IPS-11a (cell line): ENCODE data around the gene SLC12A8.

ENCODE experiments used
- H3K4me3 ChIP-seq: one replicate; pipeline ENCODE4 v1.5.1; 2013; ENCODE audit warnings: low read depth, low read length, control low read depth

Gene SLC12A8

DNA sequence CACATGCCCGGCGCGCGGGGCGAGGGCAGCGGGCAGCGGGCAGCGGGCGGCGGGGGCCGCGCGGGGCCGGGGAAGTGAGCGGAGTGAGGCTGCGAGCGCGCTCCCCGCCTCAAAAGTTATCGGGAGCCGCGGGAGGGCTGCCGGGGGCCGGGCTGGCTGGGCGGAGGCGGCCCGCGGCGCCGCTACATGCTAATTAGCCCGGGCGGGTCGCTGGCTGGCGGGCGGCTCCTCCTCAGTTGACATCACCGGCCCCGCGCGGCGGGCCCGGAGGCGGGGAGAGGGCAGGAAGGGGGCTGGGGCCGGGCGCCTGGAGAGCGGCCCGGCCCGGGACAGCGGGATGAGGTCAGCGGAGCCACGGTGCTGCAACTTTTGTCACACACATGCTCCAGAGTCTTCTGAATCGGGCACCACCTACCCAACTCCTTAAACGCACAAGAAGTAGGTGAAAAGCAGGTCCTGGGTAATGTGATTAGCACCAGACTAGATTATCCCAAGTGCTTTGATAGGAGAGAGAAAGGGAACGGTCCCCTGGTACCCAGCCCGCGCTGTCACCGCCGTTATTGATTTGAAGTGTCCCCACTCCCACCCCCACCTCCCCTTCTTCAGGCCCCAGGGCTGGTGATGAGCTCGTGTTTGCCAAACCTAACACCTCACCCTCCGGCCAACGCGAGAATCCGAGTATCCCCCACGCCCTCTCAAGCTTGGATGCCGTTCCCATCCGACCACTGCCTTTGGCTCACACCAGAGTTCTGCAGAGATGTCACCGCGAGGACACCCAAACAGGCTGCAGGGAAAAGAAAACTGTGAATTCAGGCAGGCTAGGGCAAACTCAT, 156.4 kb downstream of the SLC12A8 start, which contains the start of gene HEG1:
Gene HEG1 (minus strand): TSS at position 85 of the 833 bp plus-strand sequence. CDS start 107 bp downstream, outside the sequence.
- peak within 1 kb of the TSS; percentile 70 for H3K4me3 ChIP-seq

DNA sequence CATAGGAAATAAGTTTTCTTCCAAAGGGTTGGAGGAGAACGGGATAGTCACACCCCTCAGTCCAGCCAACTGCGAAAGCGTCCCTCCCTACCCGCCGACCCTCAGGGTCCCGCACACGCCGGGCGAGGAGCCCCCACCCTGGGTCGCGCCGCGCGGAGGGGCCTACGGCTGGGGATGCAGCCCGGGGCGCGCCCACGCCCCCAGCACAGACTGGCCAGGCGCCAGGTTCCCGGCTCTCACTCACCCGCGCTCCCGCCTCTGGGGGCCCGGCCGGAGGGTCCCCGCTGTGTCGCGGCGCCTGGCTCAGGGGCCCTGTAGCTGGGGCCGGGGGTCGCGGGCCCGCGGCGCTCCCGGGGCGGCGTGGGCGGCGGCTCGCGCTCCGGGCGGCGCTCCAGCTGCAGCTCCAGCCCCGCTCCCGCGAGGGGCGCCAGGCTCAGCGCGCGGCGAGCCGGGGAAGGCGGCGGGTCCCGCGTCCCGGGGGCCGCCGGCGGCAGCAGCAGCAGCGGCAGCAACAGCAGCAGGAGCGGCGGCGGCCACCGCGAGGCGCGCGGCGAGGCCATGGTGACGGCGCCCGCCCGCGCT, 157.1 kb downstream of the SLC12A8 start:
- H3K4me3 ChIP-seq = peak overlapping the region; percentile 70

DNA sequence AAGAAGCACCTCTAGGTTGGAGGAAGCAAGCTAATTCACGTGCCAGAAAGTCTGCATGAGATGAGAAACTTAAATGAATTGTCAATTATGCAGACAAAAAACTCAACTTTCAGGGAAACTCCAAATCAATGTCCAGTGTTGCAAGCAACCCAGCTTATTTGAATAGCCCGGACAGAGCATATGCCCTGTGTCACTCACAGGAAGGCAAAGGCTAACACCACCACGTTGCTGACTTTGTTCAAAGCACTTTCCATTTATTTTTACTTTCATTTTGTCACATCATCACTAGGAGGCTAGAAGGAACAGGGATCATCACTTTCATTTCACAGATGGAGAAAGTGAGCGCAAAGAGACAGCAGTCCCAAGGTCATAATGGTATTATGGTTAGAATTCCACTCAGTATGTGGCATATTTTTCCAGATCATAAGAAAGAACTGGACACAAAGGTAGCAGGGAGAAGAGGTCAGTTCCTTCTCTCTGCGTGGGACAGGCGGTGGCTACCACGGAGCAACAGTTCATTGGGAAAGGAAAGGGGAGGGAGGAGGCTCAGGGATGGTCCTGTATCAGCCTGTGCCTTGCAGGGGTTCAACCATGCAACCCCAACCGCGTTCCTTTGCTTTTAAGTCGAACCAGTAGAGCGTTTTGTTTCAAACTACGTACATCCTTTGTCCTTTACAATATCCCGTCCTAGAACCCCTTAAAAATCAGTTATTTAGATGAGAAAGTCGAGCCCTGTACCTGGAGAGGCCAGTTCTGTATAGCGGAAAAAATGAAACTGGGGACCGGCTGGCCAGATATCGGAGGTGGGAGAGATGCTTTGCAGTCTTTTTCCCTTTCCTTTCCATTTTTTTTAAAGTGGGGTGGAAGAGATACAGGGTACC, 157.9 kb downstream of the SLC12A8 start:
- peak overlapping the region; percentile 70 for H3K4me3 ChIP-seq

DNA sequence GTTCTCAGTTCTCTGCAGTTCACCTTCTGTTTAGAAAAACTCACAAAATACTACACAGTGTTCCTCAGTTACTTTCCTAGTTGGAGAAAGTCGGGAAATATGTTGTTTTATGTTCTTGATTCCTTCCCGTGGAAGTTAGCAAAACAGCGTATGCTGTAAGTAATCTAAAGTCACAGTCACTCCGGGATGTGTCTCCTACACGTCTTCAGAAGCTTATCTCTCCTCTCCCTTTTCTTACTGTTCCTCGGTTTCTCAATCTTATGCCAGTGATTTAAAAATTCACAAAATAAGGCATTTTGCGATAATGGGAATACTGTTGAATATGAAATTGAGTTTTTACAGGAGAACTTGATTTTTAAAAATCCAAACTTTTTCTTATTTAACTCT, 158.5 kb downstream of the SLC12A8 start:
- H3K4me3 ChIP-seq = no peak overlapping the region

DNA sequence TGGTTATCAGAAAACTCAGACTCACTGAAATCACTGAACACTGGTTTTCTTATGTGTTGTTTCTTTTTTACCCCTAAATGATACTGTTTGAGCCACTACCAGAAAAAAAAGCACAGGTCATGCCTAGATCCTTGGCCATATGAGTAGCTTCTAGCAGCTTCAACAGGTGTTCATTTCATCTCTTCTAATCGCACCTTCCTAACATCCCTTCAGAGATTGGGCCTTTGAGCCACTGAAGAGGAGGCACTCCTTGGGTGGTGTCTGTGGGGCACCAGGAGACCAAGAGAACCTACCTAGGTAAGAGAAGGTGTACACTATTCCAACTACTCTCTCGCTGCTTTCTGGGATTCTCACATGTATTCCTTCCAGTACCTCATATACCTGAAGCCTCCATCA, 159.2 kb downstream of the SLC12A8 start:
- no peak overlapping the region for H3K4me3 ChIP-seq

DNA sequence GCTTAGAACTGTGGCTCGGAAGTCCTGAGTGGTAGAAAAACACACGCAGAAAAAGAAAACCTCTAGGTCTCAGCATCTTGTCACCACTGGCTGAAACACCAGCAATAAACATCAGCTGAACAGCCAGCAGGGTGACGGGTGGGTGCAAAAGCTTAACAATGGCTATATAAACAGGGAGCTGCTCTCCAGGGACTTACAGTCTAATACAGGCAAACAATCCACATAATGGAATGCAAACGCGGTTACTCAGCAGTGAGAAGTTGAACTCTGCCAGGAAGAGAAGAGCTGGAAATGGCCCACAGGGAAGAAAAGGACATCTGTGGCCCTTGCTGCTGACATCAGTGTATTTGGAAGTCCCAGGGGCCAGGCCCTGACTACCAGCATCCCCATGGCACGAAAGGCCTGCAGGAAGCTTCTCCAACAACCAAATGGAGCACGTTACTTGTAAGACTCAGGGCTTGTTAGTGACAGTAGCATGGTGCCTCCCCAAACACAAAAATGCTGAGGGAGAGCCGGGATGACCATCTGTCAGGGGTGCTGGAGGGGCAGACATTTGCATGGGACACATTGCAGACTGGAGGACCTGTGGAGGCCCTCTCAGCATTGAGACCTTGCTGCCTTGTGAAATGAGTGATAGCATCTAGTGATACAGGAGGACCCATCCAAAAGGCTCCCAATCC, 159.8 kb downstream of the SLC12A8 start:
- H3K4me3 ChIP-seq = no peak overlapping the region

DNA sequence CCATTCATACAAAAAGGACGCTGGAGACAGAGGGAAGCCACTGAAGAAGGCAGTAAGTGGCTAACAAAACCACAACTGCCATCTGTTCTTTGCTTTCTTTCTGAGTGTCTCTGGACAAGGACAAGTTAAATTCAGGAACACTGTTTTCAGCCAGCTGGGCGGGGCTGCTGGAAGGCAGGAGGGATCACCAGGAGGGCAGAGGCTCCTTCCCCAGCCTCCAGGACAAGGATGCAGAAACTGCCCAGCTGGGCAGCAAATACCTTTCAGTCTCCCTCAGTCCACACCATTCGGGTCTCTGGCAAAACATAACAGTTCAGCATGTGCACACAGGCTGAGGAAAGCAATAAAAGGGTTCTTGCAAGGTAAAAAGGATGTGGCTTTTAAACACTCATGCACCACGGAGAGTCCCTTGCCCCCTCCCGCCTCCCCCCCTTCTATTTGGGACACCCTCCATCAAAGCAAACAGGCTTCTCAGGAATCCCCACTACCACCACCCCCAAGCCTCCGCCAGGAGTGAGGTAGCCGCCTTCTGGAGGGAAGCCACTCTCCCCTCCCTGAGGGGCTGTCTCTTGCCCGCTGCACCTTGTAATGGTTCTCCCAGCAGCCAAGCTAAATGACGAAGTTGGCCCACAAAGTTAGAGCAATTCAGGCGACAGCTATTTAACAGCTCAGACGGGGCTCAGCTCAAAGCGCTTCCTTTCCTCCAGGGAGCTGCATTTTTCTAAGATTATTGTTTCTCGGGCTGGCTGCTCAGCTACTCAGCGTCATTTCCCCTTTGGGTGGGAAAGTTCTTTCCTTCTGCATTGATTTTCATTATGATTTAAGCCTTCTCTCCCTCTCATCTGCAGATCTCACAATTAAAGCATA, 160.6 kb downstream of the SLC12A8 start:
- no peak overlapping the region for H3K4me3 ChIP-seq

DNA sequence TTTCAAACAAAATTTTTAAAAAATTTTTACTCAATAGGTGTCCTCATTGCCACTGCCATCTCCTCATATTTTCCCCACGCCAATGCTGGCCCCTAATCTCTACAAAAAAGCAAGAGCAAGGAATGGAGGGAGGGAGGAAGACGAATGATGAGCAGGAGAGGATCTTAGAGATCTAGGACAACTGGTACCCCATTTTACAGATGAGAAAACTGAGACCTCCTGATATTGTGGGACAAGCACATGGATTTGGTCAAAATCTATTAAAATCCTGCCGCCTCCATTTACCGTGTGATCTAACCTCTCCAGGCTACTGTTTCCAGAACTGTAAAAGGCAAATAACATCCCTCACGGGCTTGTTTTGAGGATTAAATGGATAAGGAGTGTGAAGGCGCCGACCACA, 161.3 kb downstream of the SLC12A8 start:
- no peak overlapping the region for H3K4me3 ChIP-seq

DNA sequence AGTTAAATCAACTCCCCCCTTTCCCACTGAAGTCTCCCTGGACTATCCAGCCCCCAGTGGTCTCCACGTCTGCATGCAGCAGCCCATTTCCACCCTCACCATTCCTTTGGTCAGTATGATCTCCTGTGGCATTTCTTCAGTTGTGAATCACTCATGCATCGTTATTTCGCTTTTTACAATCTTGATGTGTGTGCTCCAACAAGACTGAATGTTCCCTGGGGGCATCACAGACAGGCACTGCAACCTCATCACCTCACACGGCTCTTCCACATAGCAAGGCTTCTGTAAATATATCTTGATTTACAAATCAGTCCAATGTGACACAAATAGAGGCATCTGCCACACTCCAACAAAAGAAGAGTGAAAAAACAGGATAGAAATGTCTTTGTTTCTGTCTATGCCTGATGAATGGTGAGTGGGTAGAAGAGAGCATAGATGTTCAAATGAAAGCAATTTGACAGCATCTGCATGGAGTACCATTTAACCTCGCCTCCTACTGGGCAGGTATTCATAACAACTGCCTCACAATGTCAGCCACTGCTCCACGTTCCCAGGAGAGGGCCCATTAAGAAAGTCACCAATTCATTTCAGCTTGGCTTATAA, 162.0 kb downstream of the SLC12A8 start:
- no peak overlapping the region for H3K4me3 ChIP-seq

DNA sequence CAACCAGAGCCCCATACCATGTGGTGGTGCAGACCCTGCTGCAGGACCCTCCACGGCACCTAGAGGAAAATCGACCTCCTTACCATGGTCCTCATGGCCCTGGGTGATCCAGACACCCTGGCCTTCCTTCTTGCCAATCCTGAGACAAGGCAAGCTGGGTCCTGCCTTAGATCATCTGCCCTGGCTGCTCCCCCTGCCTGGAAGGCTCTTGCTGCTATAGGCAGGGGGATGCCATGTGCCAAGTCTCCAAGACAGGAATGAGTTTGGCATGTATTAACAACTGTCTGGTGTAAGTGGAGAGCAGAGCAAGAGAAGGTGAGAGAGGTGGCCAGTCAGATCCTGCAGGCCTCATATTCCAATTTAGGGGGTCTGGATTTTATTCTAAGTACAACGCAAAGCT, 164.3 kb downstream of the SLC12A8 start:
- H3K4me3 ChIP-seq = no peak overlapping the region

DNA sequence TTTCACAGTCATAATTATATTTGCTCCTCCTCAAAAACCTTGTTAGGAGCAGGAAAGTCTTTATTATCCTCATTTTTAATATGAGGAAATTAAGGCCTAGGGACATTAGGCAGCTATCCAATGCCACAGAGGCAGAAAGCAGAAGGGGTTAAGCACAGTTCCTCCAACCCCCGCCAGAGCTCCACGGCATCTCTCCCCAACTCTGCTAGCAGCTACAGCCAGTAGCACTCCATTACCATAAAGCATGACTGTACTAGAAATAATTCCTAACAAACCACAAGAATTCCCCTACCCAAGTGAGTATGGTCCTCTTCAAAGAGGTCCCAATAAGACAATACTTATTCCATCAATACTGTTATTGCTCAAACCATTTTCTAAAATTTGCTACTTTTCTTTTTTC, 166.6 kb downstream of the SLC12A8 start:
- no peak overlapping the region for H3K4me3 ChIP-seq

DNA sequence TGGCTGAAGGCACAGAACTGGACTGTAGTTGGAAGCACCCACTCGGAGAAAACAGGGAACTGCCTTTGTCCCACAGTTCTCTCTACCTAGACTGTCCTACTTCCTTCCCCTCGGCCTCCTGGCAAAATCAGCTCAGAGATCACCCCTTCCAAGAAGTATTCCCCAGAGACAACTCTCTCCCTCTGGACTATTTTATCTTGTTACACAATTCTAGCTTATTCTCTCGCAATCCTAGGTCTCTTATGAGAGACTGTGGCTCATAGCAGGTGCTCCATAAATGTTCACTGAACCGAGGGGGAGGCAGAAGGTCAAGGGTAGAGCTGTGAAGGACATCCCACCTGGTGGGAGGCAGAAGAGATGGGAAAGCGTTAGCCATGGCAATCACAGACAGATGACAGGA, 167.4 kb downstream of the SLC12A8 start:
- no peak overlapping the region for H3K4me3 ChIP-seq

DNA sequence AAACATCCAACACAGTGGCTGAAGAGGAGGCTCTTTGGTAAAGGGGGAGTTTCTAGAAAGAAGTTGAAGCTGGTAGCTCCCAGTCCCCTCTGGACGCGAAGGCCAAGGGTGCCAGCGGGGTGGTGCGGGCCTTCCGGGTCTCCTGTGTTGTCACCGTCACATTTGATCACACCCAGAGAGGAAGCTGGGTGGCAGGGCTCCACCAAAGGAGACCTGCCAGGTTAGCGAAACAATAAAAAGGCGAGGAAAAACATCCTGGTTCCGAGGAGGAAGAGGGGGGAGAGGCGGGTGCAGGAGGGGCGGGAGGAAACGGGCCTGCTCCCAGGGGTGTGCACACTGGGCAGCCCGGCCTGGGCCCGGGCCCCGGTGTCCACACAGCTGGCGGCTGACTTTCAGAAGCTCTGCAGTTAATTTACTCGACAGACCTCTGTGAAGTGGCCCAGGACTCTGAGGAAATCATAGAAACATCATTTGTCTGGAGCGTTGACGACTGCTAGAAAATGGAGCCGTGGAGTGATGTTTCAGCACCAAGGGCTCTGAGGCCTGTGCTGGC, 168.9 kb downstream of the SLC12A8 start:
- no peak overlapping the region for H3K4me3 ChIP-seq

DNA sequence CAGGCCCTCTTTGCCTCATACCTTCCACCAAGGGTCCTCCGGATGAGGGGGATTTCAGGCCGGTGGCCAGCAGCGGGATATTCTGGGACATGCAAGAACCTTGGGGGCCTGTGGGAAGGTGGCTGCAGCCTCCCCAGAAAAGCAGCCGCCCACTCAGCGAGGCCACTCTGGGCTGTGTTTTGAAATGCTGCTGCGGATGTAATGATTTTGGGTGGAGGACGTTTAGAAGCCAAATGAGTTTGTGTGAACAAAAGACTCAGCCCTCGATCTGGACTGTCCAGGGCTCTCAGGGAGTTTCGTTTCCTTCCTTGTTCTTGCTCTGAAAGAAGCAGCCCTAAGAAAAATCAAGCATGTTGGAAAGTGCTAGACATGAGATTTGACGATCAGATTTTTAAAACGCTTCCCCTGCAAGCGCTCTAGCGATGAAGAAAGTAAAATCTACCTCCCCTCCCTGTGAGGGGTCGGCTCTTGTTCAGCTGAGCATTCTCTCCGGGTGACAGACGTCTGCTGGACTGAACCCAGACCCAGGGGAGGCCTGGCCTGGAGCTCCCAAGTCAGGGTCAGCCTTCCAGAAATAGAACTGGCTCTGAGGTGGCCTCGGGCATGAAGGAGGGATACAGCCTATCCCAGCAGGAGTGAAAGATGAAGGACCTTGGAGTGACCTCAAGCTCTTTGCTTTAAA, 169.7 kb downstream of the SLC12A8 start:
- H3K4me3 ChIP-seq = no peak overlapping the region

DNA sequence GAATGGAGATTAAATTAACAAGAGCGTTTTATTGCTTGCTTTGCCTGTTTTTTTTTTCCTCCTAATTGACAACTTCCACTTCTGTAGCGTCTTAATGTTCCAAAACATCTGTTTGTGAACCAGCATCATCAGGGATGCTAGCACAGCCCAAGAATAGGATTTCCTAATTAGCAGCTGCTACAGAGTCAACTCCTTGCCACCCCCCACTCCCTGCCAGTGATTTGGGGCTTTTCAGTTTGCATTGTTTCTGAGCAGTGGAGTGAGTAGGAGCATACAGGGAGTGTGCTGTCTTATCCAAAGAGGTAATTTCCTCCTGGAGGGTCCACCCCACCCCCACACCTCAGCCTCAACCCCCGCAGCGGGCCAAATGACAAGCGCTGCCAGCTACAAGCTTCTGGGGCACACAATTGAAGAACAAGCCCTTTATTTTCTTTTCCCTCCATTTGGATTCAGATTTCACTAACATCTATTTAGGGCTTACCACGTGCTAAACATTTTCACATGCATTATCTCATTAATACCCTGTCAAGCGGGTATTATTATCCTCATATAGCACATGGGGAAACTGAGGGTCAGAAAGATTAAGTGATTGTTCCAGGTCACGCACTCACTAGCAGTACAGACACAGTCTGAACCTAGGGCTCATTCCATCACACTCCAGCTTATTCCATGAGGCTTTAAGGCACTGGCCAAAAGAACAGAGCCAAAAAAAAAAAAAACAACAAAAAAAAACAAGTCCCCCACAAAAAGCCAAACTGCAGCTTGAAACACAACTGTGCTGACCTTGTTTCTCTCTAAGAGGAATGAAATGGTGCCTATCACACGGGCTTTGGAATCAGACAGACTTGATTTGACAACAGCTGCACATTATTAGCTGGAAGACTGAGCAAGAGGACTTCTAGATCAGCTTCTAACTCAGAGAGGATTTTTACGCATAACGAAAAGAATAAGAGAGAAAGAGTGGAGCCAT, 173.1 kb downstream of the SLC12A8 start:
- H3K4me3 ChIP-seq = no peak overlapping the region

DNA sequence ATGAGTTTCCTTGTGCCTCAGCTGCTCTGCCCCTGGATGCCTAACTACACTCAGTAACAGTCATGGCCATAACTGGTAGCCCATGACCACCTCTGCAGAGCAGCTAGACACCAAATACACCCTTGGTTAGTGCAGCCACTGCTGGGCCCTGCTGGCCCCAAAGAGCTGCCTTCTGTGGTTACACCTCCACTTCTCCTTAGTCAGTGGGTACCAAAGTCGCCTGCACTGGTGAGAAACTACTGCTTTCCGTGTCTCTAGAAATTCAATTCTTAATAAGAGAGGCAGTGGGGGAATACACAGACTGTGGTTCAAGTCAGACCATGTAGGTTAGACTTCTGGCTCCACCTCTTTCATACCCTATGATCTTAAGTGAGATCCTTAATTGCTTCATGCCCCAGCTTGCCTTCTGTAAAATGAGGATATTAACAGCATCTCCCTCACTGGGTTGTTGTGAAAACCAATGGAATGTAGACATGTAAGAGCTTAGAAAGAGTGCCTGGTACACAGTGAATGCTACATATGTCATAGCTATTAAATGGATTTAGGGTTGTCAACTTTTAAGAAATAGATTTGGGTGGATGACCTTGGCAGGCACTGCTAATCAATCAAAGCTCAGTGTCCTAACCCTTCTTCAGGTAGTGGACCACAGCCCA, 174.9 kb downstream of the SLC12A8 start:
- no peak overlapping the region for H3K4me3 ChIP-seq

DNA sequence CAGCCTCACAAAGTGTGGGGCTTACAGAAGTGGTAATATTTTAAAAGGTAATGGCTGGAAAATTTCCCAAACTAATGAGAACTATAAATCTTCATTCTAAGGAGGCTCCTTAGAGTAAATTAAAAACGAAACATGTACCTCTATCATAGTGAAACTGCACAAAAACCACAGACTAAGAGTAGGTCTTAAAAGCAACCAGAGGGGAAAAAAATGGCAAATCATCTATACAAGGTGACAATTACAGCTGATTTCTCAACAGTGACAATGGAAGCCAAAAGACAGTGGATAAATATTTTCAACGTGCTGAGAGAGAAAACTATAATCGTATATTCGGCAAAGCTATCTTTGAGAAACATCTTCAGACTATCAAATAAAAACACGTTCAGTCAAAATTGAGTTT, 177.3 kb downstream of the SLC12A8 start:
- H3K4me3 ChIP-seq = no peak overlapping the region
